HG03139 (cell line): ENCODE data around the gene RBM22.
A peak's percentile ranks its signal among the peaks of the same experiment; 100 is the strongest.

ENCODE experiments used
- ATAC-seq: cut with Tn5 transposase; IDR thresholded peaks from one replicate; pipeline ENCODE4 v1.9.1; 2021; ENCODE audit not compliant: unreplicated experiment

Gene RBM22

GRCh38 chr5:150672884-150673275 is 28.0 kb downstream of the RBM22 start:
- no peak for ATAC-seq

DNA sequence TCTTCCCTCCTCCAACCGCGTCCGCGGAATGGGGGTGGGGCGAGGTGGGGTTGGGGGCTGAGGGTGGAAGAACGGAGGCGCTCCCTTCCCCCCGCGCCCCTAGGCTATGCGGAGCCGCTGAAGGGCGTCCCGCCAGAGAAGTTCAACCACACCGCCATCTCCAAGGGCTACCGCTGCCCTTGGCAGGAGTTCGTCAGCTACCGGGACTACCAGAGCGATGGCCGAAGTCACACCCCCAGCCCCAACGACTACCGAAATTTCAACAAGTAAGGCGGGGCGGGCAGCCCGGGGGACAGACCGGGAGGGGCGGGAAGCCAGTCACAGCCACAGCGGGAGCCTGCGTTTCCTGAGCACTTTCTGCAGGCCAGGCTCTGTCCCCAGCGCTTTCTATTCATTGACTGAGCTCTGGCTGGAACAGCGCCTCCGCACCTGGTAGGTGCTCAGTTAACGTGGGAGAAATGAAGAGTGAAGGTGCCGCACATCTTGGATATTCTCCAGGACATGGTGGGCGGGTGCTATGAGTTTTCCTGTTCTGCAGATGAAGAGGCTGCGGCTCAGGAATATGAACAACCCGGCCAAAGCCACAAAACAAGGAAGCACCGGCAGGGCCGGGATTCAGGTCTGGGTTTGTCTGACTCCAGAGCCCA is 28.5 kb downstream of the RBM22 start:
- ATAC-seq: no peak

DNA sequence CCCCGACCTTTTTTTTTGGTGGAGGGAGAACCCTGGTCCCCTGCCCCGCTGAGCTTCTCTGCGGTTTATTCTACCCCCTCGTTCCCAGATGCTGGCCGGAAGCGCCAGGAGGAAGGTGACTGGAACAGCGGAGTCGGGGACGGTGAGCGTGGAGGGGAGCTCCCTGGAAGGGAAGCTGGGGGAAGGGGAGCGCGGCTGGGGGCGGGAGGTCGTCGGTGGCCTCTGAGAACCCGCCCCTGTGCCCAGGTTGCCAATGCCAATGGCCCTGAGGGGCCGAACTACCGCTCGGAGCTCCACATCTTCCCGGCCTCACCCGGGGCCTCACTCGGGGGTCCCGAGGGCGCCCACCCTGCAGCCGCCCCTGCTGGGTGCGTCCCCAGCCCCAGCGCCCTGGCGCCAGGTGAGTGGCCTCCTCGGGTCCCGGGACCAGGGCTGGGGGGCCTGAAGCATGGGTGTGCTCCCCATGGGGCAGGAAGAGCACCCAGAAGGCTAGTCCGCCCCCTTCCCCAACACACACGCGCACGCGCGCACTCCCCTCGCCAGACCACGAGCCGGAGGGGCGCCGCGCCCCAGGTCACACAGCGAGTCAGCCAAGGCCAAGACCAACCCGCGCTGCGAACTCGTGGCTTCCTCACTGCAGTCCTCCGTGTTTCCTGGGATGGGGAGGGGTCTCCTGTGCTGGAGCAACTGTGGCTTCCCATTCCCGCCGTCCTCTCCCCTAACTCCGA is 29.2 kb downstream of the RBM22 start:
- ATAC-seq: no peak

GRCh38 chr5:150670948-150671310 is 29.9 kb downstream of the RBM22 start:
- no peak for ATAC-seq

DNA sequence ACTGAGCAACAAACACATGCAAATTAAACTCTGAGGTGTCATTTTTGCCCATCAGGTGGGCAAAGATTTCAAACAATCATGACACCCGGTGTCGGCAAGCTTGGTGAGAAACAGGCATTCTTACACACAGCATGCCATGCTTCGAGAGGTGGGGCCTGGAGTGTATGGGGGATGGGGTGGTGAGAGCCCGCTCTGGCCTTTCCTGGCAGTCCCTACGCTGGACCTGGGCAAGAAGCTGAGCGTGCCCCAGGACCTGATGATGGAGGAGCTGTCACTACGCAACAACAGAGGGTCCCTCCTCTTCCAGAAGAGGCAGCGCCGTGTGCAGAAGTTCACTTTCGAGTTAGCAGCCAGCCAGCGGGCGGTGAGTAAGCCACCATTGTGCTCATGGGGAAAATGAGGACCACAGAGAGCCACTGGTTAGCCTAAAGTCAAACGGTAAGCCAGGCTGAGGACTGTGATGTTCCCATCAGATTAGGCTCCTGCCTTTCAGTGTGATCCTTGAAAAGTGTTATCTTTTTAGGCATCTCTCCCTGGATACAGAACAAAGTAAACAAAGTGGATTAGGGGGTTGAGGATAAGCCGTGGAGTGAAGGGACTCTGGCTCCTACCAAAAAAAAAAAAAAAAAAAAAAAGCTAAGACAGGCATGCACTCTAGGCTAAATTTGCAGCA is 30.5 kb downstream of the RBM22 start:
- no peak for ATAC-seq

GRCh38 chr5:150665044-150665443 is 35.8 kb downstream of the RBM22 start:
- ATAC-seq: no peak

- no peak for ATAC-seq
Measured at GRCh38 chr5:150663936-150664335, 36.9 kb downstream of the RBM22 start.

- no peak for ATAC-seq
Measured at GRCh38 chr5:150662731-150663516, 37.9 kb downstream of the RBM22 start.

GRCh38 chr5:150661821-150662596 is 38.9 kb downstream of the RBM22 start:
- no peak for ATAC-seq

DNA sequence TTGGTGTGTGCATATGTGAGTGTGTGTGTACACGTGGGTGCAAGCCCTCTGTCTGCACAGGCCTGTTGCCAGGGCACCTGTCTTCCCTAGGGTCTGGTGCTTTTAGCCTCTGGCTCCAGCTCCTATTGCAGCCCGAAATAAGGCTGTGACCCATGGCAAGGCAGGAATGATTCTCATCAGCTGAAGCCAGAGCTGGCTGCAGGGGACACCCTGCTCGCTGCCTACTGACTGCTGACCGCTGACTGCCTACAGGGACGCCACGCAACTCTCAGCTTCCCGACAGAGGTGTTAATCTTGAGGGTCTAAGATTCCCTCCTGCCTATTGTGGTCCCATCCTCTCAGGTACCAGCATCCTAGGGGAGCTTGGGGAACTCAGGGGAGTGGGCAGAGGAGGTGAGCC is 39.8 kb downstream of the RBM22 start, which contains the start of gene MYOZ3:
Gene MYOZ3 (plus strand): TSS at position 166 of the 400 bp plus-strand sequence. CDS start 1,691 bp downstream, outside the sequence.
- ATAC-seq: no peak

GRCh38 chr5:150660108-150660831 is 40.6 kb downstream of the RBM22 start:
- no peak for ATAC-seq

GRCh38 chr5:150659360-150660107 is 41.3 kb downstream of the RBM22 start:
- no peak for ATAC-seq

- no peak for ATAC-seq
Measured at GRCh38 chr5:150658699-150659265, 42.1 kb downstream of the RBM22 start.

GRCh38 chr5:150658121-150658520 is 42.7 kb downstream of the RBM22 start:
- no peak for ATAC-seq

DNA sequence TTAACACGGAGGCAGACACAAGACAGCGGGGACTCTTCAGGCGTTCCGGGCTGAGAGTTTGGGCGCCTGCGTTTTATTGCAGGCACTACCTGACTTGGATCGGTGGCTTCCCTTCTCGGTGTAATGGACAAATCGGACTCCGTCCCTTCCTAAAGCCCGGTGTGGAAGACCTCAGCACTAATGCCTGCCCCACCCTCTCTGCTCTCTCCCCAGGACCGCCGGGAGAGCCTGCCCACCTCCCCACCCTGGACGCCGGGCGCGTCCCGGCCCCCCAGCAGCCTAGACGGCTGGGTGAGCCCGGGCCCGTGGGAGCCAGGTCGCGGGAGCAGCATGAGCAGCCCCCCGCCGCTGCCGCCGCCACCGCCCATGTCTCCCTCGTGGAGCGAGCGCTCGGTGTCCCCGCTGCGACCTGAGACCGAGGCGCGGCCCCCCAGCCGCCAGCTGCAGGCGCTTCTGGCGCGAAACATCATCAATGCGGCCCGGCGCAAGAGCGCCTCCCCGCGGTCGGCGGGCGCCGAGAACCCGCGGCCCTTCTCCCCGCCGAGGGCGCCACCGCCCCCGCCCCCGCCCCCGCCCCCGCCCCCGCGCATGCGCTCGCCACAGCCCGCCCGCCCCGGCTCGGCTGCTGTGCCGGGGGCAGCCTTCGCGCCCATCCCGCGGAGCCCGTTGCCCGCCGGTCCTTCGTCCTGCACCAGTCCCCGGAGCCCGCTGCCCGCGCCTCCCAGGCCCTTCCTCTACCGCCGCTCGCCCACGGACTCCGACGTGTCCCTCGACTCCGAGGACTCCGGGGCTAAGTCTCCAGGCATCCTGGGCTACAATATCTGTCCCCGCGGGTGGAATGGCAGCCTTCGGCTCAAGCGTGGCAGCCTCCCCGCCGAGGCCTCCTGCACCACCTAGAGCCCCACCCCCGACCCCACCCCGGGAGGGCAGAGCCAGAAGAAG is 44.4 kb downstream of the RBM22 start:
- ATAC-seq: peak; percentile 77

- ATAC-seq: no peak
Measured at GRCh38 chr5:150655221-150655620, 45.6 kb downstream of the RBM22 start.

GRCh38 chr5:150653762-150654556 is 46.9 kb downstream of the RBM22 start:
- no peak for ATAC-seq
